Measurements from ENCODE around the gene TBC1D16. TPM values are rescaled to one million over a fixed set of nuclear protein-coding genes. Genes with fewer than 3 reads are reported as not detected.

The TBC1D16 gene
- total RNA-seq, 1 donor, result 68.8 TPM

- Histone ChIP-seq H3K36me3 (ENCODE audit: insufficient read depth, low read length) (no peaks in the 10 kb centered on the region), H3K79me2 (ENCODE audit: insufficient read depth, low read length) (no peaks in the 10 kb centered on the region), H3K4me3 (ENCODE audit: insufficient read depth, low read length) (no peak overlapping the region), H4K20me1 (ENCODE audit: insufficient read depth, low read length) (no peaks in the 10 kb centered on the region), H3K4me2 (ENCODE audit: insufficient read depth, low read length) (no peak overlapping the region), H3K4me1 (ENCODE audit: insufficient read depth, low read length) (peaks cover 15% of the 10 kb centered on the region), H2AFZ (ENCODE audit: low read length) (no peak overlapping the region), H3K27me3 (ENCODE audit: insufficient read depth, low read length) (no peaks in the 10 kb centered on the region), H3K9me3 (ENCODE audit: low read depth, low read length) (no peaks in the 10 kb centered on the region), H3K27ac (ENCODE audit: low read depth, low read length) (no peak overlapping the region)
- DNase-seq (ENCODE audit: insufficient read length, low spot score, missing footprints), result no peak
- TF ChIP-seq CTCF (IDR thresholded peaks at IDR 0.05; ENCODE audit: extremely low read depth, low read depth, low read length), result no peak
Measured at GRCh38 chr17:80067393-80067986, 31.8 kb upstream of the TBC1D16 start.

GRCh38 chr17:80065478-80066170 is 30.0 kb upstream of the TBC1D16 start:
- peaks cover 7% of the 10 kb centered on the region for H3K4me1 ChIP-seq (ENCODE audit: insufficient read depth, low read length)
- H3K79me2 ChIP-seq (ENCODE audit: insufficient read depth, low read length), result no peaks in the 10 kb centered on the region
- H3K4me2 ChIP-seq (ENCODE audit: insufficient read depth, low read length), result no peak overlapping the region
- no peak overlapping the region for H2AFZ ChIP-seq (ENCODE audit: low read length)
- DNase-seq (ENCODE audit: insufficient read length, low spot score, missing footprints), result peak; percentile 43
- H3K4me3 ChIP-seq (ENCODE audit: insufficient read depth, low read length), result no peak overlapping the region
- H3K27me3 ChIP-seq (ENCODE audit: insufficient read depth, low read length), result no peaks in the 10 kb centered on the region
- H3K9me3 ChIP-seq (ENCODE audit: low read depth, low read length), result no peaks in the 10 kb centered on the region
- TF ChIP-seq CTCF (IDR thresholded peaks at IDR 0.05; ENCODE audit: extremely low read depth, low read depth, low read length), result no peak
- no peak overlapping the region for H3K27ac ChIP-seq (ENCODE audit: low read depth, low read length)
- no peaks in the 10 kb centered on the region for H3K36me3 ChIP-seq (ENCODE audit: insufficient read depth, low read length)
- no peaks in the 10 kb centered on the region for H4K20me1 ChIP-seq (ENCODE audit: insufficient read depth, low read length)

- no peaks in the 10 kb centered on the region for H3K27me3 ChIP-seq (ENCODE audit: insufficient read depth, low read length)
- H4K20me1 ChIP-seq (ENCODE audit: insufficient read depth, low read length), result no peaks in the 10 kb centered on the region
- no peak overlapping the region for H3K4me3 ChIP-seq (ENCODE audit: insufficient read depth, low read length)
- H3K36me3 ChIP-seq (ENCODE audit: insufficient read depth, low read length), result no peaks in the 10 kb centered on the region
- DNase-seq (ENCODE audit: insufficient read length, low spot score, missing footprints), result peak; percentile 15
- no peak for TF ChIP-seq CTCF (IDR thresholded peaks at IDR 0.05; ENCODE audit: extremely low read depth, low read depth, low read length)
- no peak overlapping the region for H3K27ac ChIP-seq (ENCODE audit: low read depth, low read length)
- no peaks in the 10 kb centered on the region for H3K79me2 ChIP-seq (ENCODE audit: insufficient read depth, low read length)
- no peak overlapping the region for H2AFZ ChIP-seq (ENCODE audit: low read length)
- H3K4me1 ChIP-seq (ENCODE audit: insufficient read depth, low read length), result peaks cover 7% of the 10 kb centered on the region
- no peaks in the 10 kb centered on the region for H3K9me3 ChIP-seq (ENCODE audit: low read depth, low read length)
- no peak overlapping the region for H3K4me2 ChIP-seq (ENCODE audit: insufficient read depth, low read length)
Measured at GRCh38 chr17:80064696-80065095, 29.0 kb upstream of the TBC1D16 start.

- H3K36me3 ChIP-seq (ENCODE audit: insufficient read depth, low read length), result no peaks in the 10 kb centered on the region
- no peak overlapping the region for H3K4me2 ChIP-seq (ENCODE audit: insufficient read depth, low read length)
- no peaks in the 10 kb centered on the region for H3K79me2 ChIP-seq (ENCODE audit: insufficient read depth, low read length)
- H3K4me3 ChIP-seq (ENCODE audit: insufficient read depth, low read length), result no peak overlapping the region
- H3K27ac ChIP-seq (ENCODE audit: low read depth, low read length), result no peak overlapping the region
- peak overlapping the region; percentile 39 for H2AFZ ChIP-seq (ENCODE audit: low read length)
- DNase-seq (ENCODE audit: insufficient read length, low spot score, missing footprints), result peak; percentile 92
- H3K4me1 ChIP-seq (ENCODE audit: insufficient read depth, low read length), result peaks cover 3% of the 10 kb centered on the region
- TF ChIP-seq CTCF (IDR thresholded peaks at IDR 0.05; ENCODE audit: extremely low read depth, low read depth, low read length), result no peak
- H4K20me1 ChIP-seq (ENCODE audit: insufficient read depth, low read length), result no peaks in the 10 kb centered on the region
- no peaks in the 10 kb centered on the region for H3K9me3 ChIP-seq (ENCODE audit: low read depth, low read length)
- H3K27me3 ChIP-seq (ENCODE audit: insufficient read depth, low read length), result no peaks in the 10 kb centered on the region
Measured at GRCh38 chr17:80063830-80064585, 28.3 kb upstream of the TBC1D16 start.
